Measurements from ENCODE around the gene C3orf62. TPM values are rescaled to one million over a fixed set of nuclear protein-coding genes. Genes with fewer than 3 reads are reported as not detected.

C3orf62 gene
- total and polyA plus RNA-seq, 2 experiments from 2014 or later = 3.3 to 4.5 TPM

DNA sequence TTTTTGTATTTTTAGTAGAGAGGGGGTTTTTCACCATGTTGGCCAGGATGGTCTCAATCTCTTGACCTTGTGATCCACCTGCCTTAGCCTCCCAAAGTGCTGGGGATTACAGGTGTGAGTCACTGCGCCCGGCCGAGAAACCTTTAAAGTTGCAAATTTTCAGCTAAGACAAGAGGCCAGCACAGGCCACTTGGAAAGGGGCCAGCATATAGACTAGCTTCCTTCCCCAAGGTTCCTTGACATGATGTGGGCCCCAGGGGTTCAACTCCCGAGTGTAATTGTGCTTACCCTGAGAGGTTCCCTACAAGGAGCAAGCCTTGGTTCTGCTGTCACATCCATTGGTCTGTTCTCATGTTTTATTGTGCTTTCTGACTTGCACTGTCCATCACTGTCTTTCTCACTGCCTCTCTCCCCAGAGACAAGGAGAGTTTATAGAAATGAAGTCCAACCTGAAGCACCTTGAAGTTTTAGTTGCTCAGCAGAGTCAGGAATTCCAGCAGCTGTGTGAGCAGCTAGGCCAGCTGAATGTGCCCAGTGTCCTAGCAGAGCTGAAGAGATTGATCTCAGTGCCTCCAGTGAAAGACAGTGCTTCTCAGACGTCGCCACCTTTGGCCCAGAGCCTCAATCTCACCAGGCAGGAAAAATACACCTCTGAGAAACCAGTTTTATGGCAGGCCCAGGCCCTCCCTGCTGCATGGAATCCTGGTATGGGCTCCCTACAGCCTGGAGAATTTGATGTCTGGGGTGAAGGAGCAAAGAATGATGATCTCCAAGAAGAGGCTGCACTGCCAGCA, 21.1 kb downstream of the C3orf62 start:
- Histone ChIP-seq H3K79me2 (no peaks in the 10 kb centered on the region), H3K9me2 (replicated peaks; ENCODE audit: insufficient read depth) (no peaks in the 10 kb centered on the region), H3K4me2 (no peak overlapping the region), H3K27me3 (no peaks in the 10 kb centered on the region), H3K9me3 (ENCODE audit: low read depth) (no peaks in the 10 kb centered on the region), H3K36me3 (replicated peaks; ENCODE audit: insufficient read depth, low read depth) (no peaks in the 10 kb centered on the region), H3K4me1 (ENCODE audit: insufficient read depth) (peaks cover 10% of the 10 kb centered on the region), H4K20me1 (ENCODE audit: insufficient read depth, poor library complexity, severe bottlenecking) (no peaks in the 10 kb centered on the region), H2AFZ (no peak overlapping the region), H3K27ac (peak overlapping the region; percentile 55), H3K4me3 (no peak overlapping the region)
- DNase-seq (ENCODE audit: low spot score) = no peak
- 72% methylated on average over 6 of the region's 6 CpGs for WGBS (ENCODE audit: low lambda C conversion rate, missing lambda C conversion rate)
- TF ChIP-seq, protein P1, sequence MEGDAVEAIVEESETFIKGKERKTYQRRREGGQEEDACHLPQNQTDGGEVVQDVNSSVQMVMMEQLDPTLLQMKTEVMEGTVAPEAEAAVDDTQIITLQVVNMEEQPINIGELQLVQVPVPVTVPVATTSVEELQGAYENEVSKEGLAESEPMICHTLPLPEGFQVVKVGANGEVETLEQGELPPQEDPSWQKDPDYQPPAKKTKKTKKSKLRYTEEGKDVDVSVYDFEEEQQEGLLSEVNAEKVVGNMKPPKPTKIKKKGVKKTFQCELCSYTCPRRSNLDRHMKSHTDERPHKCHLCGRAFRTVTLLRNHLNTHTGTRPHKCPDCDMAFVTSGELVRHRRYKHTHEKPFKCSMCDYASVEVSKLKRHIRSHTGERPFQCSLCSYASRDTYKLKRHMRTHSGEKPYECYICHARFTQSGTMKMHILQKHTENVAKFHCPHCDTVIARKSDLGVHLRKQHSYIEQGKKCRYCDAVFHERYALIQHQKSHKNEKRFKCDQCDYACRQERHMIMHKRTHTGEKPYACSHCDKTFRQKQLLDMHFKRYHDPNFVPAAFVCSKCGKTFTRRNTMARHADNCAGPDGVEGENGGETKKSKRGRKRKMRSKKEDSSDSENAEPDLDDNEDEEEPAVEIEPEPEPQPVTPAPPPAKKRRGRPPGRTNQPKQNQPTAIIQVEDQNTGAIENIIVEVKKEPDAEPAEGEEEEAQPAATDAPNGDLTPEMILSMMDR (IDR thresholded peaks at IDR 0.05; ENCODE audit: poor library complexity) = no peak

DNA sequence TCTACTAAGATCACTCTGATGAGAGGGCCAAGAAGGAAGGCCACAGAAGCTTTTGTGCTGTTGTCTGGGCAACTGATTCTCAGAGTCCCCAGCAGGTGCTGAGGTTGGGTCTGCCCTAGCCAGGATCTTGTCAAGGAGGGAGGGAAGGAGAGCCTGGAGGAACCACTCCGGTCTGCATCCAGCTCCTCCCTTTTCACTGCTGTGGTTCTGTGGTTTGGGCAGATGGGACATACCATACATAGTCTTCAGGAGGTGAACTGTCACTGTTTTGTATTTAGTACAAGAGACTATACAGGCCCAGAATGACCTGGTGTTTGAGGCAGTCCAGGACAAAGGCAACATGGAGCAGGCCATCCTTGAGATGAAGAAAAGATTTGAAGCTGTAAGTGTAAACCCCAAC, 21.9 kb downstream of the C3orf62 start:
- DNase-seq (ENCODE audit: low spot score) = no peak
- Histone ChIP-seq H3K4me2 (no peak overlapping the region), H3K9me3 (ENCODE audit: low read depth) (no peaks in the 10 kb centered on the region), H3K9me2 (replicated peaks; ENCODE audit: insufficient read depth) (no peaks in the 10 kb centered on the region), H3K27ac (no peak overlapping the region), H3K4me3 (no peak overlapping the region), H3K4me1 (ENCODE audit: insufficient read depth) (peaks cover 10% of the 10 kb centered on the region), H3K79me2 (no peaks in the 10 kb centered on the region), H3K36me3 (replicated peaks; ENCODE audit: insufficient read depth, low read depth) (no peaks in the 10 kb centered on the region), H4K20me1 (ENCODE audit: insufficient read depth, poor library complexity, severe bottlenecking) (no peaks in the 10 kb centered on the region), H2AFZ (no peak overlapping the region), H3K27me3 (no peaks in the 10 kb centered on the region)
- WGBS (ENCODE audit: low lambda C conversion rate, missing lambda C conversion rate) = 55% methylated on average over 1 of the region's 1 CpG
- TF ChIP-seq EZH2phosphoT487 (IDR thresholded peaks at IDR 0.05; ENCODE audit: low read depth, severe bottlenecking, unreplicated experiment) (no peak), EZH2 (IDR thresholded peaks at IDR 0.05; ENCODE audit: borderline replicate concordance) (no peak)
- TF ChIP-seq, protein P1 (IDR thresholded peaks at IDR 0.05; ENCODE audit: poor library complexity) = no peak

DNA sequence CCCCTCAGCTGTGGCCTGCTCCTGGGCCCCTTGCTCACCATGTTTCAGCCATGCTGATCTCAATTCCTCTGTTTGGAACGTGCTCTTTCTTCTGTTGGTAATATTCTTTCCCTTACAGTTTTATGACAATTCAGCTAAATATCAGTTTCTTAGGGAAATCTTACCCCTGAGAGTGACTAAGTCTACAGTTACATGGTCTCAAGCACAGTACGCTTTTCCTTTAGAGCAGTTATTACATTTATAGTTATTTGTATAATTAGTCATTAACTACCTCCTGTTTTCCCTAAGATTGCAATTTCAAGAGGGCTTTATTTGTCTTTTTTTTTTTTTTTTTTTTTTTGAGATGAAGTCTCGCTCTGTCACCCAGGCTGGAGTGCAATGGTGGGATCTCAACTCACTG, 23.5 kb downstream of the C3orf62 start:
- no peak for DNase-seq (ENCODE audit: low spot score)
- no peak overlapping the region for H2AFZ ChIP-seq
- no peaks in the 10 kb centered on the region for H3K9me2 ChIP-seq (replicated peaks; ENCODE audit: insufficient read depth)
- no peak overlapping the region for H3K27ac ChIP-seq
- H3K4me2 ChIP-seq = no peak overlapping the region
- TF ChIP-seq EZH2 (IDR thresholded peaks at IDR 0.05; ENCODE audit: borderline replicate concordance) = no peak
- TF ChIP-seq, protein P1 (IDR thresholded peaks at IDR 0.05; ENCODE audit: poor library complexity) = no peak
- no peak for TF ChIP-seq EZH2phosphoT487 (IDR thresholded peaks at IDR 0.05; ENCODE audit: low read depth, severe bottlenecking, unreplicated experiment)
- no peaks in the 10 kb centered on the region for H3K27me3 ChIP-seq
- no peaks in the 10 kb centered on the region for H3K79me2 ChIP-seq
- WGBS (ENCODE audit: low lambda C conversion rate, missing lambda C conversion rate) = 76% methylated on average over 3 of the region's 3 CpGs
- H3K9me3 ChIP-seq (ENCODE audit: low read depth) = no peaks in the 10 kb centered on the region
- H3K36me3 ChIP-seq (replicated peaks; ENCODE audit: insufficient read depth, low read depth) = no peaks in the 10 kb centered on the region
- no peak overlapping the region for H3K4me3 ChIP-seq
- H4K20me1 ChIP-seq (ENCODE audit: insufficient read depth, poor library complexity, severe bottlenecking) = no peaks in the 10 kb centered on the region
- peaks cover 10% of the 10 kb centered on the region for H3K4me1 ChIP-seq (ENCODE audit: insufficient read depth)
